ENCODE results near the gene MRTFA. TPM values are rescaled to one million over a fixed set of nuclear protein-coding genes. Genes with fewer than 3 reads are reported as not detected.

The MRTFA gene
- polyA plus RNA-seq, 2 of the 4 experiments (the other 2 are of a cell fraction): 6.8 to 48.3 TPM

- Histone ChIP-seq H3K27ac (no peak overlapping the region), H3K9me3 (no peaks in the 10 kb centered on the region), H3K4me2 (no peak overlapping the region), H3K4me3 (no peak overlapping the region), H3K4me1 (0 out of 3 replicates have a peak, but pooled peaks cover 3% of the 10 kb centered on the region)
- no peak for ATAC-seq
- no peak for DNase-seq (ENCODE audit: low read depth in 1 of 2, low spot score in 1 of 2)
- WGBS (ENCODE audit: missing lambda C conversion rate): no CpG with 5 or more reads among the region's 11 CpGs
- TF ChIP-seq SMC3 (IDR thresholded peaks at IDR 0.05): no peak
- TF ChIP-seq SREBF2 (IDR thresholded peaks at IDR 0.05): no peak
- TF ChIP-seq E2F6 (IDR thresholded peaks at IDR 0.05; ENCODE audit: borderline replicate concordance, low read depth): no peak
- TF ChIP-seq CBX8 (IDR thresholded peaks at IDR 0.05): no peak
- TF ChIP-seq JUN (IDR thresholded peaks at IDR 0.05): 0 out of 5 replicates have a peak, but pooled peaks of 1 of the 2 experiments have one; percentile 12
- TF ChIP-seq GATA3 (IDR thresholded peaks at IDR 0.05; ENCODE audit: borderline replicate concordance): no peak
- peak; percentile 71 for TF ChIP-seq POLR2AphosphoS2 (conservative IDR thresholded peaks at IDR 0.05; ENCODE audit: low read length)
- no peak for TF ChIP-seq ZC3H11A (IDR thresholded peaks at IDR 0.05)
- TF ChIP-seq MYC (IDR thresholded peaks at IDR 0.05; ENCODE audit: borderline replicate concordance, low read length): no peak
- no peak for TF ChIP-seq RARB (CRISPR knock-in tag; IDR thresholded peaks at IDR 0.05)
- POLR2A ChIA-PET: no interaction called here
- CTCF ChIA-PET: interaction anchor here (1.7 kb wide), 2 partner anchors 11 to 18 kb away, joined by 4 read pairs; no protein-coding TSS in a partner anchor
- FAIRE-seq: no peak
These were observed 226.9 kb downstream of the MRTFA start for GRCh38 chr22:40409613-40410113.

- WGBS (ENCODE audit: missing lambda C conversion rate): 85% methylated on average over 18 of the region's 21 CpGs
- no peak for ATAC-seq
- Histone ChIP-seq H3K4me1 (0 out of 3 replicates have a peak, but pooled peaks cover 3% of the 10 kb centered on the region), H3K9me3 (no peaks in the 10 kb centered on the region), H3K4me3 (no peak overlapping the region), H3K27ac (no peak overlapping the region), H3K4me2 (no peak overlapping the region)
- POLR2A ChIA-PET: no interaction called here
- FAIRE-seq: no peak
- TF ChIP-seq EP300 (IDR thresholded peaks at IDR 0.05) (no peak), RFX5 (IDR thresholded peaks at IDR 0.05) (no peak), JUN (IDR thresholded peaks at IDR 0.05) (no peak), E2F6 (IDR thresholded peaks at IDR 0.05; ENCODE audit: borderline replicate concordance, low read depth) (no peak), MYC (IDR thresholded peaks at IDR 0.05; ENCODE audit: borderline replicate concordance, low read length) (no peak), BCL3 (IDR thresholded peaks at IDR 0.05) (no peak), NPAS2 (CRISPR knock-in tag; IDR thresholded peaks at IDR 0.05; ENCODE audit: borderline replicate concordance) (no peak), BHLHE40 (IDR thresholded peaks at IDR 0.05; ENCODE audit: low read depth, low read length) (no peak), USF2 (IDR thresholded peaks at IDR 0.05) (no peak), FOSB (CRISPR knock-in tag; IDR thresholded peaks at IDR 0.05) (no peak), ZNF302 (CRISPR knock-in tag; IDR thresholded peaks at IDR 0.05) (no peak), POLR2AphosphoS2 (conservative IDR thresholded peaks at IDR 0.05; ENCODE audit: low read length) (no peak), RCOR1 (IDR thresholded peaks at IDR 0.05; ENCODE audit: low read depth, low read length) (no peak), PBX3 (IDR thresholded peaks at IDR 0.05) (no peak), NR3C1 (IDR thresholded peaks at IDR 0.05) (no peak), CTCF (IDR thresholded peaks at IDR 0.05) (no peak), SMC3 (IDR thresholded peaks at IDR 0.05) (no peak), RARB (CRISPR knock-in tag; IDR thresholded peaks at IDR 0.05) (no peak), ZSCAN20 (CRISPR knock-in tag; IDR thresholded peaks at IDR 0.05) (no peak), KDM5A (IDR thresholded peaks at IDR 0.05) (no peak)
- CTCF ChIA-PET: interaction anchor here (1.7 kb wide), 2 partner anchors 10 to 19 kb away, joined by 4 read pairs; no protein-coding TSS in a partner anchor
- DNase-seq (ENCODE audit: low read depth in 1 of 2, low spot score in 1 of 2): no peak
These were observed 227.6 kb downstream of the MRTFA start for GRCh38 chr22:40408718-40409612.

Measured in A549 (cell line).